SK-N-SH (cell line): ENCODE data around the gene FETUB.

Experiments used
- EZH2phosphoT487 ChIP-seq: fragments of 200-600 bp; sonication (generic); IDR thresholded peaks from 2 replicates; pipeline ENCODE4 v1.6.1; 2017; ENCODE audit warnings: low read depth, mixed run types, mild to moderate bottlenecking, antibody characterized with exemption, moderate library complexity, borderline replicate concordance
- NRF1 ChIP-seq: IDR thresholded peaks from 2 replicates; pipeline ENCODE4 v1.6.1; 2012; ENCODE audit warnings: low read depth, mild to moderate bottlenecking, low read length
- TF ChIP-seq, protein P1 (sequence below): fragments of 200-600 bp; sonication (generic); IDR thresholded peaks from 2 replicates; pipeline ENCODE4 v1.6.1; 2017; ENCODE audit warnings: antibody characterized with exemption, mild to moderate bottlenecking, moderate library complexity

GRCh38 chr3:186664506-186664905 lies 24.3 kb downstream of the FETUB start:
- TF ChIP-seq NRF1 (no peak), EZH2phosphoT487 (no peak)
- TF ChIP-seq, protein P1, sequence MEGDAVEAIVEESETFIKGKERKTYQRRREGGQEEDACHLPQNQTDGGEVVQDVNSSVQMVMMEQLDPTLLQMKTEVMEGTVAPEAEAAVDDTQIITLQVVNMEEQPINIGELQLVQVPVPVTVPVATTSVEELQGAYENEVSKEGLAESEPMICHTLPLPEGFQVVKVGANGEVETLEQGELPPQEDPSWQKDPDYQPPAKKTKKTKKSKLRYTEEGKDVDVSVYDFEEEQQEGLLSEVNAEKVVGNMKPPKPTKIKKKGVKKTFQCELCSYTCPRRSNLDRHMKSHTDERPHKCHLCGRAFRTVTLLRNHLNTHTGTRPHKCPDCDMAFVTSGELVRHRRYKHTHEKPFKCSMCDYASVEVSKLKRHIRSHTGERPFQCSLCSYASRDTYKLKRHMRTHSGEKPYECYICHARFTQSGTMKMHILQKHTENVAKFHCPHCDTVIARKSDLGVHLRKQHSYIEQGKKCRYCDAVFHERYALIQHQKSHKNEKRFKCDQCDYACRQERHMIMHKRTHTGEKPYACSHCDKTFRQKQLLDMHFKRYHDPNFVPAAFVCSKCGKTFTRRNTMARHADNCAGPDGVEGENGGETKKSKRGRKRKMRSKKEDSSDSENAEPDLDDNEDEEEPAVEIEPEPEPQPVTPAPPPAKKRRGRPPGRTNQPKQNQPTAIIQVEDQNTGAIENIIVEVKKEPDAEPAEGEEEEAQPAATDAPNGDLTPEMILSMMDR: no peak
